Activated CD8-positive, alpha-beta memory T cell treated with anti-CD3 and anti-CD28 coated beads for 4 hours (primary cell): ENCODE results near the gene IMMT.

Source experiments
- DNase-seq, 2 donors: peaks; one replicate each; pipeline ENCODE4 v3.0.0-alpha.2; 2020; ENCODE audit warnings: low read depth in 2 of 2

Gene IMMT

GRCh38 chr2:86142436-86143257 is 52.6 kb downstream of the IMMT start:
- DNase-seq = no peak

- no peak for DNase-seq
These were observed 54.3 kb downstream of the IMMT start for GRCh38 chr2:86140969-86141392.

GRCh38 chr2:86139981-86140380 is 55.3 kb downstream of the IMMT start:
- DNase-seq = no peak

- DNase-seq = no peak
These were observed 56.3 kb downstream of the IMMT start for GRCh38 chr2:86138736-86139625.

- no peak for DNase-seq
These were observed 59.1 kb downstream of the IMMT start for GRCh38 chr2:86136141-86136540.

- DNase-seq = no peak
These were observed 59.6 kb downstream of the IMMT start for GRCh38 chr2:86135653-86136052.

GRCh38 chr2:86134709-86135108 is 60.6 kb downstream of the IMMT start:
- DNase-seq = no peak

GRCh38 chr2:86124683-86125082 is 70.6 kb downstream of the IMMT start:
- no peak for DNase-seq

- no peak for DNase-seq
These were observed 71.8 kb downstream of the IMMT start for GRCh38 chr2:86123328-86123925.

- no peak for DNase-seq
These were observed 77.1 kb downstream of the IMMT start for GRCh38 chr2:86118130-86118529.

GRCh38 chr2:86107031-86107430 is 88.2 kb downstream of the IMMT start:
- no peak for DNase-seq

- peak; percentile 86 to 93 for DNase-seq
These were observed 89.0 kb downstream of the IMMT start, which contains the start of gene PTCD3 for GRCh38 chr2:86105969-86106945. Gene PTCD3, plus strand, starts transcription at chr2:86106235. Its CDS starts 13 bp downstream, at chr2:86106248.

GRCh38 chr2:86105252-86105968 is 89.9 kb downstream of the IMMT start, which contains the start of gene POLR1A:
Gene POLR1A, minus strand, starts transcription at chr2:86105886. Its CDS starts 110 bp downstream, at chr2:86105776.
- peak; percentile 67 to 70 for DNase-seq

- DNase-seq = no peak
These were observed 93.1 kb downstream of the IMMT start for GRCh38 chr2:86102157-86102556.

GRCh38 chr2:86097913-86098312 is 97.3 kb downstream of the IMMT start:
- no peak for DNase-seq

- DNase-seq = no peak
These were observed 98.0 kb downstream of the IMMT start for GRCh38 chr2:86097114-86097896.

- no peak for DNase-seq
These were observed 101.0 kb downstream of the IMMT start for GRCh38 chr2:86094229-86094628.
